ENCODE measurements around the gene PDE11A.

Gene PDE11A

DNA sequence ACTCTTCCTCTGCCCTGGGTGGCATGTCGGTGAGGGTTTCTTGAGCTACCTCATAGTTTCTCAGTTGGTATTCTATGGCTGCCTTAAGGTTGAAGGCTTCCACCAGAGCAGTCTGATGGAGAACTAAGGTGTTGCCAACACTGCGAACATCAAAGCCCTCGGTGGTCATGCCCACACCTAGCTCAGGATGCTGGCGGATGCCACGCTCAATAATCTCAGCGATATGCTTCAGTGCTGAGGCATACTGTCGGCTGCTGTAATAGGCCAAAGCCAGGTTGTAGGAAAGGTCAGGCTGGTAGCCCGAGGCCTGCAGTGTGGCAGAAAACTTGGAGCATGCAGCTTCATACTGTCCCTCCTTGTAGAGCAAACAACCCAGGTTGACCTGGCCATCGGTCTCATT lies 454.7 kb downstream of the PDE11A start:
- no peak for DNase-seq

DNA sequence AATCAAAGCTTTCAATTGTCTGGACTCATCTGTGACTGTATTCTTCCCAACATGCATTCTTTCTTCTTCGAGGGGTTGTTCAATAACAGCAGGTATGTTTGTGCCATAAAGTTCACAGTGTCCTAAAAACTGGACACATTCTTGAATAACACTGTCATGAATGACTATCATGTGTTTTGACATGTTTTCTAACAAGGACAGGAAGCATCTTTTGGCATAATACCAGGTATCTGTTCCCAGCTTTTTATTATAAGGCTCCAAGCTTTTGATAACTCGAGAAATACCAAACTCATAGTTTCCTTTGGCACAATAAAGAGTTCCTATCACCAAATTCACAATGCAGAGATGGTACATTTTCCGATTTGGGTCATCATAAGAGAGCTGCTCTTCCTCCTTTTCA lies 455.8 kb downstream of the PDE11A start:
- DNase-seq: no peak

DNA sequence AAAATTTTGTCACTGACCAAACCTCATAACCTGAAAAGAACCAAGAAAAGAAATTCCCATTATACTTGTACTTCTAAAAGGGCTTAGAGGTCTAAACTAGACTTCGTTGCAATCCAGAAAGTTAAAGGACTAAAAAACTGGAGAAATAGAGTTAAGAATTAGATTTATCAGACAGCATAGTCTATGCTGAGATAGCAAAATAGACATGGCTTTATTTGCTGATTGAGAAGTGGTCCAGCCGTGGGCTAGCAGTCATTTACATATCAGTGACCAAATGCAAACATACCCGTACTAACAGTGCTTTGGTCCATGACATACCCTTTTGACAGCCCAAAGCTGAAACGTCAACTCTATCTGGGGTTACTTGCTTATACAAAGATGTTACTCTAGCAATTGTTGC lies 456.5 kb downstream of the PDE11A start:
- DNase-seq: no peak

DNA sequence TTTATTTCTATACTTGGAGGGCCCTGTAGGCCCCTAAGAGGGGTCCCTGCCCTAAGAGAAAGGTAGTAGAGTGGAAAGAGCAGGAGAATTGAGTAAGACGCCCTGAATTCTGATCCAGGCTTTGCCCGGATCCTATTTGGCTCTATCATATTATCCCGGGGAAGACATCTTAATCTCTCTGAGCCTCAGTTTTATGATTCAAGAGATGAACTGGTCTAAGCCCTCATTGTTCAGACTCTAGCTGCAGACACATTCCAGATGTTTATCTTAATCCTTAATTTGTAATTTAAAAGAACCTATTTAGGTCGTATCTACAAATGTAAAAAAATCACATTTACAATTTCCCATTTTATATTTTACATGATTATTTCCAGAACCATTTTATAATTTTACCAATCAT lies 459.9 kb downstream of the PDE11A start:
- DNase-seq: no peak

DNA sequence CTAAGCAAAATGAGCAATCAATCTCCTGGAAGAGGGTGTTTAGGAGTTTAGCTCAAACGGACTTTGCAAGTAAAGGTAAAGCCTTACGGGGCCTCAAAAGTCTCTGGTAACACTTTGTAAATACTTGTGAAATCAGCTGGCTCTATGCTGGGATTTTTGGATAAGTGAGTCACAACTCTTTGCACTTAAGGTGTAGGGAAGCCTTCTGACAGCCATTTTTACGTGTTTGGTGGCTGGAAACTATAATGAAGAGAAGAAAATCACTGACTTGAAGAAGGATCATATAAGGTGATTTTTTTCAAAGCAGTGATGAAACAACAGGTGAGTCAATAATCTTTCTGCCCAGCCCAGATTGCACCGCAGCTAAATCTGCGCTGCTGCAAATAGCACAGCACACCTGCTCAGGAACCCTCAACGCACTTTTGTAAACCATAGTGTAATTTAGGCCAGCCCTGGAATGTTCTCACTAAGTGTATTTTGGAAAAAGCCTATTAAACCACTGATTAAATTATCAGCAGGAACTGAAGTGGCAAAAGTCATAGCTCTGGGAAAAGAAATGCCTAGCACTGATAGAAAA lies 461.2 kb downstream of the PDE11A start:
- no peak for DNase-seq

DNA sequence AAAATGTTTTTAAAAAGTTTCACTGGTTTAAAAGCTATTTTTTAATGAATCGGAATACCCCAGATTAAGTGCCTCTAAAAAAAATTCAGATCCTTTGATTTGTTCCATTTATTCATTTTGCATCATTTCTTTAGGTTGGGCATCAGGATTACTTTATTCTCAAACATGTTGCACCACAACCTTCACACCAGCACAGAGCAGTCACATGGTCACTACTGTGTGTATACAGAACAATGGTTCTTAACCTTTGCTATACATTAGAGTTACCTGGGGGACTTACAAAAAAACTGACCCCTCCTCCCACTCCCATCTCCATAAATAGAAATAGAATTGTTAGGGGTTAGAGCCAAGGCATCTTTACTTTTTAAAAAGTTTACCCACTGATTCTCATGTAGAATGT lies 461.8 kb downstream of the PDE11A start:
- no peak for DNase-seq

DNA sequence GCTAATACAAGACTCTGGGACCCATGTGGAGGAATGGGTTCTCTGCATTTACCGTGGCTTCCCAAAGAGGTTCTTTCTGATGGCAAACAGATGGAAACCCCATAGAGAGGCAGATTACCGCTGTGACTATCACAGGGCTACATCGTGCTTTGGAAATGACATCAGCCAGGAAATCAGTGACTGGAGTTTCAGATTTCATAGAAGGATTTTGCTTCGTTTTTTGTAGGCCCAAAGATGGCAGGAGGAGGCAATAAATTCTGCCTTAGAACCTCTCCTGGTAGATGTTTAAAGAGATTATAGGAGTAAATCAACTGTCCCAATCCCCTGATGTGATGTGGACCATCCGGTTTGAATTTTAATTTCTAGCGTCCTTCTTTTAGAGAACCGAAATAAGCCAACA lies 465.9 kb downstream of the PDE11A start:
- no peak for DNase-seq

DNA sequence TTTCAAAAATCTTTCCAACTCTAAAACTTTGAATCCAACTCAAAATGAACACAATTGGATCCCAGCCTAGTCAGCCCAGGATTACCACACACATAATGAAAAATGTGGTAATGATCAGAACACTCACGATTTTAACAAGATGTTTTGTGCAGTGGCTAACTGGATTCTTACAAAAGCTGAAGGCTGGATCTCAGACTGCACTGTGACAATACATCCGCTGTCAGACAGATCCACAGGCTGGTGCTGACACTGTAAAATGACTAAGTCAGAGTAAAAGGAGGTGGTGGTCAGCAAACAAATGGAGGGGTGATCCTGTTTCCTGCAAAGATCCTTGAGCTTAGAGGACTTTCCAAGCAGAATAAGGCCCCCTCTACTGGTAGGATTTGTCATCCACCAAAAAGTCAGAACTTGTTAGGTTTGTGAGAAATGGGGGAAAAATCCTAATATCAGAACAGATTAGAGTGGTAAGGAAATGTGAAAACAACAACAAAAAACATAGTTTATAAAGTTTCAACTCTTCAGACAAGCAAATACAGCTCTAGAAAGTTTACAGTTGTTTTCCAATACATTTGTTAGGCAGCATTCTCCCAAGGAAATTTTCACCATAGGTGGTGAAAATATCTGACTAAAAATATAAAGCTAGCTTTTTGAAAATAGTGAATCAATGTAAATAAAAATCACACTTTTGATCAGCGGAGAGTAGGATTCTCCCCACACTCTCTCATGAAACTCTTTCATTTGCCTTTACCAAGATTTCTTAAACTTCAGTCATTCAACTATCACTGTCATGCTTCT lies 468.1 kb downstream of the PDE11A start:
- no peak for DNase-seq

DNA sequence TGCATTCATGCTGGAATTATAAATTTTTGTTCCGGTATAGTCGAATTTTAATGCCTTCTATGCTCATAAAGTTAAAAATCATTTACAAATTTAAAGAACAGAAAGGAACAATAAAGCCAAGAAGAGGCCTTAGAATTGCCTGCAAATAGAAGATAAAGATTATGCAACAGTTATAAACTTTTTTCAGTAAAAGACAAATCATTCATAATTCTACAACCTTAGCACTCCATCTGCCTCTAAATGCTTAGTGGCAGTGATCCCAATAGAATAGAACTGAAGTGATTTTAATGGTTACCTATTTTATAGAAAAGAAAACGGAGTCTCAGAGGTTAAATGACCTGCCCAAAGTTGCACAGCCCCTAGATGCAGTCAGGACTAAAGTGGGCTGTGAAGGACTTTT lies 468.8 kb downstream of the PDE11A start:
- no peak for DNase-seq

DNA sequence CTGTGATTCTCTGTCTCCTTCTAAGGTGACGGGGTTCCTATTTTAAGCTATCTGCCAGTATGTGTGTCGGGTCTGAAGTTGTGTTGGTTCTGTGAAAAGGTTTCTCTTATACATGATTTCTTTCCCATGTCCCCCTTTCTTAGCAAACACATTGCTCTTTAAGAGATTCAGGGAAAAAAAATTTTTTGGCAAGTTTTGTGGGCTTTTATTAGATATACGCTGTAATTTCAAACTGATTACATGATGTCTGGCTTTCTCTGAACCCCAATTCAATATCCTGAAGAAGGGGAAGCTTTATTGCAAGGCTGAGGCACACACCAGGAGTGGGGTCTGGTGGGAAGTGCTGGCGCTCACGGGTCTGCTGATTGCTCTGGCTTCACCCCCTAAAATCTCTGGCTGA lies 469.4 kb downstream of the PDE11A start:
- DNase-seq: no peak

DNA sequence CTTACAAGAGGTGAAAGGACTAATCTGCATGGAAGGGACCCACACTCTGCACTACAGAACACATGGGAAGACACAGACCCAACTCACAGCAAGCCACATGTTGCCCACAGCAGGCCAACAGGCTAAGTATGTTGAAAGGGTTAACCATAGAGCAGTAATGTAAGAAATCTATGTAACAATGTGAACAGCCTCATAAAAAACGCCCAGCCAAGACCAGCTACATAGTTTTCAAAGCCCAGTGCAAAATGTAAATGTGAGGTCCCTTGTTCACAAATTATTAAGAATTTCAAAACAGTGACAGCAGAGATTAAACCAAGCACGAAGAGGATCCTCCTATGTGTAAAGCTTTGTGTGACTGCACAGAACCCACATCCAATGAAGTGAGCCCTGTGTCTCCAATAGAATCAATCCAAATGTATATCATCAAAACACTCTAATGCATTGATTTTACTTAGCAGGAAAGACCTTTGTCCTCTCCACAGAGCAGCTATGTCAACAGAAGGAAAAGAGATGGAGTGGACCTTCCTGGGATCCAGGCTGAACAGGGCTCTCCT lies 469.9 kb downstream of the PDE11A start:
- DNase-seq: no peak

DNA sequence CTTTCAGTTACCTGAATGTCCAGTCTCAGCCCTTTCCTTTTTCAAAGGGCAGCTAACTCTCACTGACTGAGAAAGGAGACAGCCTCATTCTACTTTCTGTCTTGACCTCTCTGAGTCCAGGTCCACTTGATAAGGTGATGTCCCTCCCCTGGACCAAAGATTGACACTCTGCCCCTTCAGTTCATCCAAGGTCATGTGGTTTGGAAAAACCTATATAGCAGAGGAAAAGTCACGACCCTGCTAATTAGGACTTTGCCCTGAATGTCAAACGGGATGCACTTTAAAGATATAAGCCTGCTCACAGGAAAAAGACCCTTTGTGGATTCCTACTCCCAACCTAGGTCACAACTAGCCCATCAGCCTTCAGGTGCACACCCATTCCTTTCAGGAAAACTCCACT lies 471.7 kb downstream of the PDE11A start:
- DNase-seq: no peak

DNA sequence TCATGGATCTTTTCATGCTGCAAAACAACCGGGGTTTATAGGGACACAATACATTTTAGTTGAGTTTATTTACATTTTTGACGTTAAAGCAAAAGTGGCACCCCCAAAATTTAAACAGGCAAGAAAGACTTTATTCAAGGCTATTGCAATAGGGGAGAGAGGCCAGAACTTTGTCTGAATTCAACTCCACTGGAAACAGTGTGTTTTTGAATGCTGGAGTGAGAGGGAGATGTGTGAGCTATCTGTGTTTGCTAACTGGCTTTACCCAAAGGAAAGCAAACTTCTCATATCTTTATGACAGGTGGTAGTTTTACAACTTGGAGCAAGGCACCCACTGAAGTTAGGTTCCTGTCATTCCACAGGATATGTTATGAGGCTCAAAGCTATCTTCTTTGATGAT lies 472.6 kb downstream of the PDE11A start:
- DNase-seq: no peak

DNA sequence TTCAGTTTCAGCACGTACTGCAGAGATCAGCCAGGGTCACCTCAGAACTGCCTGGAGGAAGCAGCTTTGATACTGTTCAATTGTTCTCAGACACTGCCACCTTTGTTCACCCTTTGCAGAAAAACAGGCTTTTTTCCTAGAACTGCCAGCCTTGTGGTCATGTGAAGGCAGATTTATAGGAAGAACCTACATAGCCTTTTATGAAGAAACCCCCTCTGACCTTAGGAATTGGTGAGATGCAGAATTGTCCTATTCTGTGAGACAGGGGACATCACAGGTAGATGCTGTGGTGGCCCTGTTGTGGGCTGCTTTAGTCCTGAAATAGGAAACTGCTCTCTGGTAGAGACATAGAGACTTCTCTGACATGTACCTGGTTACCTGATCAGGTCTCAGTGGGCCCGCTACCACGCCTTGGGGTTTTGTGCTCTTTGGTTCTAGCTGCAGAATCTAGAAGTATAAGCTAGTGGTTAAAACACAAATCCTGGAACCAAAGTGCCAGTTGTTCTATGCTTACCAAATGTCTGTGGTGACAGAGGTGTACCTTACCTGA lies 473.4 kb downstream of the PDE11A start:
- DNase-seq: no peak

DNA sequence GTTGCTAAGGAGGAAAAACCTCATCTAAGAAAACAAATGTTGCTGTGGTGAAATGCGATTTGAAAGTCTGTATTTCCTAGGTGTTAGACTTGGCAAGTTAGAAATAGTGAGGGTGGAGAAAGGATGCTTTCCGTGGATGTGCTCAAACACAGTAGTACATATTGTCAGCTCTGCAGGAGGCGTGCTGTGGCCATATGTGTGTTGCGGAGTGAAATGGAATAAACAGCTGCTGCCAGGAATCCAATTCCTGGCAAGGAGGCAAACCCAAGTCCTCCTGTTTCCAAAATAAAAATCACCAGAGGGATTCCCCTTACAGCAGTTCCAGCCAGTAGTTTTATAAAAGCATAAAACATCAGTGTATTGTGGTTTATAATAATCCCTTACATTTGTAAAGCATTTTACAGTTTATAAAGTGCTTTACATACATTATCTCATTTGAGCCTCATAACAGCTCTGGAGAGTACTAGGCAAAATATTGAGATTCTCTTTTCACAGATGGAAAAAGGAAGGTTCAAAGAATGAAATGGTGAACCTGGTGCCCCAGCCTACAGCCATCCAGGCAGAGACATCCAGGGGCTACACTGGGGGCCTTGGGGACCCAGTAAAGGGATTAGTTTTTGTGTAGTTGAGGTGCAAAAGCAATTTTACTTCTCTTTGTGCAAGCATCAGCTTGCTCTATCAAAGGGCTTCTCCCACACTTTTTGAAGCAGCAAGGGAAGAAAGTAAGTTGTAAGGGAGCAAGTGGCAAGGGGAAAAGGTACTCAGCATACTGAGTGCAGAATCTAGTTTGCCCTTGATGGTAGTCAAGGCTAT lies 474.0 kb downstream of the PDE11A start:
- no peak for DNase-seq

DNA sequence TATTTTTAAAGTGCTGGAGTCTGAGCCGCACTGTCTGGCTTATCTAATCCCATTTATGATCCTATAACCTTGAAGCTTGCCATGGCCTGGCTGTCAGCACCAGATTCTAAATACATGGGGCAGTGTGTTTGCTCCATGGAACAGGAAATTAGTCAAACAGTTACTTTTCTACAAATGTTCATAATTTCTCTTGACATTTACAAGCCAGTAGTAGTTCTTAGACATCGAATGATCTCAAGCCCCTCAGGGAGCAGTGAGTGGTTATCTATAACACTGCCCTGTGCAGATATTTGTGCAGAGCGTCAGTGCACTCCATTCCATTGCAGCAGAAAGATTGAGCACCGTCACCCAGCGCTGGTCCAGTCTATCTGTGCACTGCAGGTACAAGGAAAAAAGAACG lies 474.8 kb downstream of the PDE11A start:
- no peak for DNase-seq

DNA sequence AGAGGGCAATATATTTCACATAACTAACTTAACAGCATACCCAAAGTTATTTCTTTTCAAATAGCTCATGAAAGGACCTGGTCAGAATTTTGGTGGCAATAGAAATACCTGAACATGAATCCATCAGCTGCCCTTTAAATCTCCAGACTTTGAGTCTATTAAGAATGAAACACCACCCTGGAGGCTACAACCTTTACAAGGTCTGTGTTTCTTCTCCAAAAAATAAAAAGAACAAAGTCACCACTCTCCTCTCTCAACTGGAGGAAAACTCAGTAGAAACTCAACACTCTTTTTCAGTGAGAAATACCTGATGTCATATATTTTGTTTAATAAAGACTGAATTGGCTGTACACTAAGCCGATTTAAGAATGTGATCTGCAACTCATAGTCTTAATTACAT lies 475.7 kb downstream of the PDE11A start:
- DNase-seq: no peak

DNA sequence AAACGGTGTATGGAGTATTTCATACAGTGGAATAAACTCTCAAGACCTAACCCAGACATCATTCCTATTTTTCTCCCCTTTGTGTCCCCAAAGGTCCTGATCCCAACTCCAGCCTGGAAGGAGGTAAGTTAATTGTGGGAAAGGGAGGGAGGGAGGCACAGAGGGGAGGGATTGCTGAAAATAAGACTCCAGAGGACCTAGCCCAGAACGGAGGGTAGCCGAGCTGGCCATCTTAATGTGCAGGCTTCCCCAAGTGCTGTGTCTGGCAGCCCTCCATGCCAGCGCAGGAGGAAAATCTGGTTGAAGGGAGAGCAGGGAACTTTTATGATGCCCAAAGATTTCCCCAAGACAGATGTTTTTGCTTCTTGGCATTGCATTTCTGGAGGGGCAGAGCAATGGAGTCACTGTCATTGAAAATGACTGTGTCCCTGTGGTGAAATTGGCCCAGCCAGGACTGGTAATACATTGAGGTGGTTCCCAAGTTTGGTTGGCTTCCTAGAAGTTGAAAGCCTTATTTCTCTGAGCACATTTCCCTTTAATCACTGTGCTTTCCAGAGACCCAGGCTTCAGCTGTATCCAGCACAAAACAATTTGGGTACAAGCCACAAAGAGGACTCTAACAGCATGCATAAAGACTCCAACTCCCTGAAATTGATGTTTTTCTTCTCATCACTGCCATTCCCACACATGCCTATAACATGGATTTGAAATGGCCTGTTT lies 477.3 kb downstream of the PDE11A start:
- no peak for DNase-seq

DNA sequence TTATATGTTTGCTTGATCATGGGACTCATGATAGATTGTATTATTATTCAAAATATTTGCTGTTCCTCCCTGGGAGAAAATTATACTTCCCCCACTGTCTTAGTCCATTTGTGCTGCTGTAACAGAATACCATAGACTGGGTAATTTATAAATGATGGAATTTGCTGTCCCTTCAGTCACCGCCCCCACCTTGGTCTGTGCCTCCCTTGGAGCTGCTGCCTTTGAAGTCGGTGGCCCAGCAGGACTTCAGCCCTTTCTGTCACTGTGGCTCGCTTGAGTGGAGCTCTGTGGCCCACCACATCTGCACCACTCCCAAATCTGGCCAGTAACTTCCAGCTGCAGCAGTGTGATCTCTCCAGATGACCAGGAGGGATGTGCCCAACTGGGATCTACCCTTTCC lies 479.2 kb downstream of the PDE11A start:
- DNase-seq: no peak

DNA sequence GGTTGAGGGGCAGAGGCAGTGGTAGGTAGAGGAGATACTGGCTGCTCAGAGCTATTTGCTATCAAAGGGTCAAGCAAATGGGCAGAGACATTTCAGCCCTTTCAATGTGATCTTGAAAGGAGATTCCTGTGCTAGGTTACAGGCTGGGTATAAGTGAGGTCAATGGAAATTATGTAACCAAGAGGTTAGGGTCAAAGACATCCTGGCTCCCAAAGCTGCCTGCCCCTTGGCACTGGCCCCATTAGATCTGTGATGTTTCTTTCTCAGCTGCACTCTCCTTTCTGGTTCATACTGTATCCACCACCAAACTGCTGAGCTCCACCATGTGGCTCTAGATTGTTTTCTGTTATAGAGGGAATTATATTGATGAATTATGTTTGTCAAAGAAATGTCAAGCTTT lies 479.6 kb downstream of the PDE11A start:
- no peak for DNase-seq

DNA sequence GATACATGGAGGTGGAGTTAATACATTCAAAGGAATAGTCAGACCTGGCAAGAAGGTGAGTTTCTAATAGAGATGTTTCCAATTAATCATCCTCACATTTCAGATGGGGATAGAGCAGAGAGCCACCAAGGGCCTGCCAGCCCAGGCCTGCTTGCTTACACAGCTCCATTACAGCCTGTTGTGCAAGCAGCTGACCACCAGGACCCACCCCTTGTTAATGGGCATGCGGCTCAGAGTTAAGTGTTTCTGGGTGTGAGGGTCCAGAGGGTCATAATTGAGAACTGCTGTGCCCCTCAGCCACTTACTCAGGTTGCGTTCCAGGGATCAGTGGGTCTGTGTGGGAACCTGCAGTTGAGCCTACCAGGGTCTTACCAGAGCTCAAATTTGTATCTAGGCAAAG lies 480.2 kb downstream of the PDE11A start:
- DNase-seq: no peak

DNA sequence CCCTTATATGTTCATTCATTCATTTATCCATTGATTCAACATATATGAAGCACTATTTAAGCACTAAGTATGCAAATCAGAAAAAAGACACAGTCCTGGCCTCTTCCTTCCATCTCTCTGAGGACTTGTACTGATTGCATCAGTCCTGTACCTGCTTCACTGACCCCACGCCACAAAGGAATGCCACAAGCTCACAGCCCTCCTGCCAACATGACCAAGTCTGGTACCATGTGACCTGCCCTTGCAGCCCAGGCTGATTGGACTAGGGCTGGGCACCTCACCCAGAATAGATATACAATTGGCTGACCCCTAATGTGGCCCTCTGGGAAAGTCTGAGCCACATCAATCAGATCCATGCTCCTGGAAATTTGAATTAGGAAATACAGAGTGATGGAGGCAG lies 483.4 kb downstream of the PDE11A start:
- no peak for DNase-seq

DNA sequence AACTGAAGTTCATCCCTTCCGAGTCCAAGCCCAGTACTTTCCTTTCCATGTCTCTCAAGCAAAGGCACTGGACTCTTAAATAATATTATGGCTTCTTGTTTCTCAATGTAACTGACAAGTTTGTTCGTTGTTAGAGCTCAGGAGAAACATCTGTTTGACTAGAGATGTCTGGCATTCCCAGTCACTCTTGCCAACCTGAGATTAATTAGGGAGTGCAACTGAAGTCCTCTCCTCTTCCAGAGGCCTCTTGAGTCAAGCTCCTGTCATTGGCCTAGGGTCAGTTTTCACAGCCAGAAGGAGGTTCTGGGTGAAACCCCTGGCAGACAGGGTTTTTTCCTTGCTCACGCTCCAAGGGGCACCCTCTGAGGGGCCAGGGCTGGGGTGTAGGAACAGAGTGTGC lies 483.9 kb downstream of the PDE11A start:
- no peak for DNase-seq

All from GF-D8 (cell line).